ENCODE measurements around the gene WTAP. TPM values are rescaled to one million over a fixed set of nuclear protein-coding genes. Genes with fewer than 3 reads are reported as not detected.

WTAP gene
- total RNA-seq, 1 experiment from 2014 or later: 44.7 TPM

DNA sequence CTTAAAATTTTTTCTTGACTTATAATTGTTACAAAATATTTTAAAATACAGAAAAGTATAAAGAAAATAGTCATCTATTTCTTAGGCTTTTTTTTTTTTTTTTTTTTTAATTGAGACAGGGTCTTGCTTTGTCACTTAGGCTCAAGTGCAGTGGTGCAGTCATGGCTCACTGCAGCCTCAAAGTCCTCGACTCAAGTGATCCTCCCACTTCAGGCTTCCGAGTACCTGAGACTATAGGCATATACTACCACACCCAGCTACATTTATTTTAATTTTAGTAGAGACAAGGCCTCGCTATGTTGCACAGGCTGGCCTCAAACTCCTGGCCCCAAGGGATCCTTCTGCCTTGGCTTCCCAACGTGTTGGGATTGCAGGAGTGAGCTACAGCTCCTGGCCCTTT is 29.2 kb downstream of the WTAP start:
- Histone ChIP-seq H4K20me1 (ENCODE audit: insufficient read depth) (peaks cover 7% of the 10 kb centered on the region; the same call in 1 of the 2 replicates), H3K4me3 (no peak overlapping the region), H3K9me2 (ENCODE audit: insufficient read depth) (no peaks in the 10 kb centered on the region), H3K36me3 (ENCODE audit: low read depth) (peaks cover 22% of the 10 kb centered on the region), H3K9me3 (ENCODE audit: insufficient read depth, low read depth) (no peaks in the 10 kb centered on the region), H3K4me2 (no peak overlapping the region), H3K27ac (no peak overlapping the region), H3K4me1 (replicated peaks; ENCODE audit: insufficient read depth) (peaks cover 14% of the 10 kb centered on the region), H3K79me2 (ENCODE audit: low read depth) (peaks cover 9% of the 10 kb centered on the region; the same call in 1 of the 2 replicates), H2AFZ (no peak overlapping the region), H3F3A (ENCODE audit: insufficient read depth, low read depth) (peaks cover 52% of the 10 kb centered on the region), H3K27me3 (ENCODE audit: insufficient read depth, low read depth) (no peaks in the 10 kb centered on the region)
- ChIA-PET CTCF (no interaction called here), POLR2A (ENCODE audit: unreplicated experiment) (no interaction called here)
- TF ChIP-seq, protein P1, sequence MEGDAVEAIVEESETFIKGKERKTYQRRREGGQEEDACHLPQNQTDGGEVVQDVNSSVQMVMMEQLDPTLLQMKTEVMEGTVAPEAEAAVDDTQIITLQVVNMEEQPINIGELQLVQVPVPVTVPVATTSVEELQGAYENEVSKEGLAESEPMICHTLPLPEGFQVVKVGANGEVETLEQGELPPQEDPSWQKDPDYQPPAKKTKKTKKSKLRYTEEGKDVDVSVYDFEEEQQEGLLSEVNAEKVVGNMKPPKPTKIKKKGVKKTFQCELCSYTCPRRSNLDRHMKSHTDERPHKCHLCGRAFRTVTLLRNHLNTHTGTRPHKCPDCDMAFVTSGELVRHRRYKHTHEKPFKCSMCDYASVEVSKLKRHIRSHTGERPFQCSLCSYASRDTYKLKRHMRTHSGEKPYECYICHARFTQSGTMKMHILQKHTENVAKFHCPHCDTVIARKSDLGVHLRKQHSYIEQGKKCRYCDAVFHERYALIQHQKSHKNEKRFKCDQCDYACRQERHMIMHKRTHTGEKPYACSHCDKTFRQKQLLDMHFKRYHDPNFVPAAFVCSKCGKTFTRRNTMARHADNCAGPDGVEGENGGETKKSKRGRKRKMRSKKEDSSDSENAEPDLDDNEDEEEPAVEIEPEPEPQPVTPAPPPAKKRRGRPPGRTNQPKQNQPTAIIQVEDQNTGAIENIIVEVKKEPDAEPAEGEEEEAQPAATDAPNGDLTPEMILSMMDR (conservative IDR thresholded peaks at IDR 0.05): no peak
- no peak for TF ChIP-seq EZH2 (IDR thresholded peaks at IDR 0.05; ENCODE audit: low read depth)
- DNase-seq: no peak
- intact Hi-C loops (cut with micrococcal nuclease; ENCODE audit: unreplicated experiment): no loop called here
- BruUV-seq (replicated peaks): no TSS peak

DNA sequence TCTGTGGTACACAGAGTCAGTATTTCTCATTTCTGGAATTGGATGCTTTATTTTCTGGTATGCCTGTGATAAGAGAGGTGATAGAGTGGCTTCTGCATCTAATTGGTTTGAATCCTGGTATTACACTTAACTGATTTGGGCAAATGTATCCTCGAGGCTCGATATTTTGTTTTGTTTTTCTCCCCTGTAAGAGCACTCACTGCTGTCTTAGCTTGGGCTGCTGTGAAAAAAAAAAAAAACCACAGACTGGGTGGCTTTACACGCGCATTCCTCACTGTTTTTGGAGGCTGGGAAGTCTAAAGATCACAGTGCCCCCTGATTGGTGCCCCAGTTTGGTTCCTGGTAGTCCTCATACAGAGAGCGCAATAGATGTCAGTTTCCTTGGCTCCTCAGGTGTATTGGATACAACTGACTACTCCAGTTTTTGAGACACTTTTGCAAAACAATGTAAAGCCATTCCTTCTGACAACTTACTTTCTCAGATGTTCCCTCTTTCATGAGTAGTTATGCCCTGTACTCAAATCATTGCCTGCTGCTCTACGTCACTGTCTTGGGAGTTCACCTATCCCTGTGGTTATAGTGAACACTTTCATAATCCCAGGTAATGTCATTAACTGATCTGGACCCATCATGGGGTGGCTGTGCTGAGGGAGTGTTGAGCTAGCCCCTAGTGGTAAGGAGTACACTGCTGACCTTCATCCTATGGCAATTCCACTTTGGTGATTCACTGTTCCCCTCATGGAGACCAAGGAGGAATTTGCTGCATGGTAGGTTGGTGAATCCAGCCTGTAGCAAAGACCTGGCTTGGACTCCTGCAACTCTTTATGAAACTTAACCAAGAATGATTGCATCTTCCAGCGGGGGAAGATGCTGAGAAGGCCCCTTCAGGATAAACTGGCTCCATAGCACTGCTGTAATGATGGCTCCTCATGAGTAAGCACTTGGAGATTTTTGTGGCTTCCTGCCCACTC is 31.0 kb downstream of the WTAP start:
- ChIA-PET CTCF (no interaction called here), POLR2A (ENCODE audit: unreplicated experiment) (no interaction called here)
- Histone ChIP-seq H3K27ac (0 out of 2 replicates have a peak overlapping the region, but pooled peaks have one; percentile 21), H3K9me3 (ENCODE audit: insufficient read depth, low read depth) (no peaks in the 10 kb centered on the region), H3K4me1 (replicated peaks; ENCODE audit: insufficient read depth) (peaks cover 14% of the 10 kb centered on the region), H3F3A (ENCODE audit: insufficient read depth, low read depth) (peaks cover 52% of the 10 kb centered on the region), H4K20me1 (ENCODE audit: insufficient read depth) (peaks cover 4% of the 10 kb centered on the region; the same call in 1 of the 2 replicates), H3K4me3 (no peak overlapping the region), H3K79me2 (ENCODE audit: low read depth) (peaks cover 12% of the 10 kb centered on the region; the same call in 1 of the 2 replicates), H3K4me2 (no peak overlapping the region), H3K27me3 (ENCODE audit: insufficient read depth, low read depth) (no peaks in the 10 kb centered on the region), H2AFZ (no peak overlapping the region), H3K9me2 (ENCODE audit: insufficient read depth) (no peaks in the 10 kb centered on the region), H3K36me3 (ENCODE audit: low read depth) (peaks cover 12% of the 10 kb centered on the region)
- DNase-seq: peak in 1 of 2 experiments; percentile 42
- no peak for TF ChIP-seq EZH2 (IDR thresholded peaks at IDR 0.05; ENCODE audit: low read depth)
- TF ChIP-seq, protein P1 (conservative IDR thresholded peaks at IDR 0.05): no peak
- no TSS peak for BruUV-seq (replicated peaks)
- intact Hi-C loops (cut with micrococcal nuclease; ENCODE audit: unreplicated experiment): no loop called here

DNA sequence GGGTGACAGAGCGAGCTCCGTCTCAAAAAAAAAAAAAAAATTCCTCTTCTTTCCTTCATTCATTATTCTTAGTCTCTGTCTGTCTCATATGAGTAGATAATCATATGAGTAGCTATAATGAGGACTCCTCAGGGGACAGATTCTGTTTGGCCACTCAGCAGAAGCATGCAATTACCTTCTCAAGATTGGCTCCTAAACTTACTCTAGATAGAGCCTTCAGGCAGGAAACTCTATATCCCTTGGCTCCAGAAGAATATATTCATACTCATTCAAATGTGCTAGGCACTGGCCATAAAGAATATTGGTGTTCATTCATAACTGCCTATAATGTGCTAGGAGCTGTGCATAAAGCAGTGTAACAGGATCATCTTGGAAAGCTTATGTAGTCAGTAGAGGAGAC is 32.3 kb downstream of the WTAP start:
- BruUV-seq (replicated peaks): no TSS peak
- ChIA-PET CTCF (no interaction called here), POLR2A (ENCODE audit: unreplicated experiment) (no interaction called here)
- no peak for TF ChIP-seq EZH2 (IDR thresholded peaks at IDR 0.05; ENCODE audit: low read depth)
- H4K20me1 ChIP-seq (ENCODE audit: insufficient read depth): peaks cover 4% of the 10 kb centered on the region; the same call in 1 of the 2 replicates
- H3K27ac ChIP-seq: 0 out of 2 replicates have a peak overlapping the region, but pooled peaks have one; percentile 26
- H3K9me2 ChIP-seq (ENCODE audit: insufficient read depth): no peaks in the 10 kb centered on the region
- H3K4me3 ChIP-seq: no peak overlapping the region
- no peak for DNase-seq
- H3K4me1 ChIP-seq (replicated peaks; ENCODE audit: insufficient read depth): peaks cover 14% of the 10 kb centered on the region
- H3K9me3 ChIP-seq (ENCODE audit: insufficient read depth, low read depth): no peaks in the 10 kb centered on the region
- H3K36me3 ChIP-seq (ENCODE audit: low read depth): peaks cover 11% of the 10 kb centered on the region
- H3K79me2 ChIP-seq (ENCODE audit: low read depth): peaks cover 12% of the 10 kb centered on the region; the same call in 1 of the 2 replicates
- no peak overlapping the region for H2AFZ ChIP-seq
- peaks cover 46% of the 10 kb centered on the region for H3F3A ChIP-seq (ENCODE audit: insufficient read depth, low read depth)
- H3K27me3 ChIP-seq (ENCODE audit: insufficient read depth, low read depth): no peaks in the 10 kb centered on the region
- H3K4me2 ChIP-seq: no peak overlapping the region
- intact Hi-C loops (cut with micrococcal nuclease; ENCODE audit: unreplicated experiment): no loop called here
